NK-92 (cell line): ENCODE data around the gene TLE2.
"Not testable (repeated sequence)": the region's sequence is repeated elsewhere in the genome, so short reads cannot be mapped to it uniquely, and the experiment has no call there.

Experiments used
- DNase-seq: peaks from one replicate; lab custom pipeline; 2025; ENCODE audit not compliant: unreplicated experiment; lab: John Stamatoyannopoulos, UW

TLE2 gene

DNA sequence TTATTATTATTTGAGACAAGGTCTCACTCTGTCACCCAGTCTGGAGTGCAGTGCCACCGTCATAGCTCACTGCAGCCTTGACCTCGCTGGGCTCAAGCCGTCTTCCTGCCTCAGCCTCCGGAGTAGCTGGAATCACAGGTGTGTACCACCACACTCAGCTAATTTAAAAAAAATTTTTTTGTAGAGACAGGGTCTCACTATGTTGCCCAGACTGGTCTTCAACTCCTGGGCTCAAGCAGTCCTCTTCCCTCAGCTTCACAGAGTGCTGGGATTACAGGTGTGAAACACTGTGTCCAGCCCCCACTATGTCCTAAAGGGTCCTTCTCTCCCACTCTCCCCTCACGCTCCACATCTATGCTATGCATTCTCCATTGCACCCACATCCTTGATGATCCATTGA lies 9.1 kb upstream of the TLE2 start:
- no peak for DNase-seq

- DNase-seq, result not testable (repeated sequence)
These were observed 8.0 kb upstream of the TLE2 start for GRCh38 chr19:3036977-3037544.

- no peak for DNase-seq
These were observed 7.3 kb upstream of the TLE2 start for GRCh38 chr19:3036119-3036976.

DNA sequence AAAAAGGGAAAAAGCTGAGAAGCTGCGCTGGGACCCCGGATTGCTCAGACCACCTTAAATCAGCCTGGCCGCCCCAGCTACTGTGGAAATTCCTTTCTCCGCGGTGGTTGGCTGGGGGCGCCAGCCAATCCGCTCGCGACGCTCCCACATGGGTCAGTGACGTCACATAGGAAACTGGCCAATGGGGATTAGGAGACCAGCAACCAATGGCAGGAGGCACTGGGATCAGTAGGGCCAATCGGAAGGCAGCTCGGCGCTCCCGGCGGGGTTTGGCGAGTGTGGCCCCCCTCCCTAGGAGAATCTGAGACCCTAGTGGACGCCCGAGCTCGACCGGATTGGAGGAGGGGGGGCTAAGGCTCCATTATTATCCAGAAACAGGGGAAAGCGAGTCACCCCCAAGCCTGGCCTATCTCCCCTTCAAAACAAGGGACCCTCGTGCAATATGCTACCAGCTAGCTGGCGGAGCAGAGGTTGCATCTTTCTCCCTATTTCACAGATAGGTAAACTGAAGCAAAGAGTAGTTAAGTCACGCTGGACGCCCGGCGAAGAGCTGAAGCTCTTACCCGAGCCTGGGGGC lies 6.5 kb upstream of the TLE2 start:
- DNase-seq, result peak; percentile 85

DNA sequence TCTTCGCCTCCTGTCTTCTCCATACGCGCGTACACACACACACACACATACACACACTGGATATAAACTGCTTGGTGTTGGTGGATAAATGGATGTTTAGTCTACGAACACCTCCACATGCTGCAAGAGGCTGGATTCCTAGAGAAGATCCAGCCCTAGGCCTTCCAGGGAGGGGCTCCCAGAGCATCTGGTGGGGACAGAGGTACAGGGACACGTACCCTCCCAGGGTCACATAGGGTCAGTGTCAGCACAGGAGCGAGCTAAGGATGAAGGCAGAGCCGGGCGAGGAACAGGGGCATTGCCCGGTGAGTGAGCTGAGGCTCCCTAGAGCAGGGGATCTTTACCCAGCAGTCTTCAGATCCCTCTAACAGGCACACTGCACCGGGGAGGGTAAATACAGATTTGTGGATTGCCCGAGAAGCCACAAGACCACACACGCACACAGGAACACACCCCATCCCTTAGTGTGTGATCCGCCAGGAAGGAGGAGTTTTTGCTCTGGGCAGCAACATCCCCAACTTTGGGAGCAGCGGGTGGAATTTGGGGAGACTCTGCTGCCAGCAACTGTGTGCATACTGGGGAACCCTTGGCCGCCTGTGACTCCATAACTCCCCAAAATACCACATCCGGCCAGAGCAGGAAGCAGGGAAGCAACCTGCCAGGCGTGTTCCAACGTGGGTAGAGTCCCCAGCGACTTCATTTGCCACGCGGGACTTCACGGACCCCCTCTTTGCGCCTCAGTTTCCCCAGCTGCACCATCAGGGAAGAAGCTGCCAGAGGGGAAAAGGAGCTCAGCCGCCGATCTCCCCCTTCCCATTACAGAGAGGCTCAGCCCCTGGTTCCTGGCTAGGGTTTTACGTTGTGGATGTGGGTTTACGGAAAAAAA lies 5.8 kb upstream of the TLE2 start:
- DNase-seq, result no peak

- no peak for DNase-seq
These were observed 5.3 kb upstream of the TLE2 start for GRCh38 chr19:3034406-3034655.

- no peak for DNase-seq
These were observed 4.7 kb upstream of the TLE2 start for GRCh38 chr19:3033595-3034405.

DNA sequence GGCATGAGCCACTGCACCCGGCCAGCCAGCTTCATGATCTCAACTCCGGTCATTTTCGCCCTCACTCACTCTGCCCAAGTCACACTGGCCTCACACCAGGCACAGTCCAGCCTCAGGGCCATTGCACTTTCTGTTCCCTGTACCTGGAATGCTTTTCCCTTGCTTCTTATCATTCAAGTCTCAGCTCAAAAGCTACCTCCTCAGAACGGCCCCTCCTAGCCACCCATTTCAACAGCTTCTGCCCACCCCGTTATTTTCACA lies 2.5 kb upstream of the TLE2 start:
- DNase-seq, result no peak

- DNase-seq, result no peak
These were observed 595 bp downstream of the TLE2 start for GRCh38 chr19:3028305-3029064.

GRCh38 chr19:3027981-3028304 lies 1.1 kb downstream of the TLE2 start:
- no peak for DNase-seq

GRCh38 chr19:3027292-3027691 lies 1.8 kb downstream of the TLE2 start:
- DNase-seq, result no peak

- no peak for DNase-seq
These were observed 2.3 kb downstream of the TLE2 start for GRCh38 chr19:3026768-3027167.

DNA sequence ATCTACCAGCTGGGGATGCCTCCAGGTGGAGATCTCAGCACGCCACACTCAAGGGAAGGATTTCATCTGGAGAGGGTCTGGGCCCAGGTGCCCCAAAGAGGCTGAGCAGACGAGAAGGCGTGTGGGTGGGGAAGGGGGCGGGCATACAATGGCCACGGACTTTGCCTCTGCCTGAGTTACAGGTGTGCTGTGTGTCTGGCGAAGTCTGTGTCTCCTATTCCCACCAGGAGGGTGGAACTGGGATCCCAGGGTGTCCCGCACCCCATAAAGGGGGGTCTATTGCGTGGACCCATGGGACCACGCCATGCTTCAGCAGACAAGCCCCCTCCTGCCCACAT lies 3.6 kb downstream of the TLE2 start:
- DNase-seq, result no peak

DNA sequence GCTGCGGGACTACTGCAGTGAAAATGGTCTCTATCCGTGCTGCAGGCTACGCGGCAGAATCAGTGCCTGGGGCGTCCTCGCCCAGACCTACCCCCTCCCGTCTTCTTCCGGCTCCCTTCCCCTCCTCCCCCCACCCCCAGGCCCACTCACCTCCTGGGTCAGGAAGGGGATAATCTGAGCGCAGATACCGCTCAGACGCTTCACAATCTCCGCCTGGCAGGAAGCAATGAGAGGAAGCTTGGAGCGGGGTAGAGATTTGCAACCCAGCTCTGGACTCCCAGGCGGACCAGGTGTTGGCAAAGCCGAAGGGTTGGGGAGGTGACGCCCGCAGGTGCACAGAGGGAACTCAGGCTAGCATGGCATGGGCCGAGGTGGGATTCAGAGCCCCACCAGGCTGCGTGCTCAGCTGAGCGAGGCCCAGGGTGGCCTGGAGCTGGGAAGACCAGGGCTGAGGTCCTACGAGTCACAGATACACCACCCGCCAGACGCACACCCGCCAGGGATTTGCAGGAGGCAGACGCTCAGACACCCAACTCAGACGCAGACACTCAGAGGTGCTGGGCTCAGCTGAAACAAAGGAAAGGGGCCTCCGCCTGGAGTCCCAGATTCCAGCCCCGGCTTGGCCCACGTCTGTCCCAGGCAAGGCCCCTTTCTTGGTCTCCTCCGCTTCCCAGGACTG lies 4.1 kb downstream of the TLE2 start:
- DNase-seq, result no peak

DNA sequence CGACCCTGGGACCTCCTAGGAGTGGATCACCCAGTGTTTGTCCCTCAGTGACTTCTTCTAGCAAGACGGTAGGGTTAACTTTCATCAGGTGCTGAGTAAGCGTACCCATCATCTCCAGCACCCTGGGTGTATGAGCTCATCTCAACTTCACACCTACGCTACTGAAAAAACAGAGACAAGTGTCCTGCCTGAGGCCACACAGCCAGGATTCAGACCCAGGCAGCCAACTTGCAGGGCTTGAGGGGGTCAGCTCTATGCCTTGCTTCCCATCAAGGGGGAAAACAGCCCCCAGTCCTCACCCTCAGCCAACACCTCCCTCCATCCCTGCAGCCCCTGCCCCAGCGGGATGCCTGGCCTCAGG lies 4.6 kb downstream of the TLE2 start:
- DNase-seq, result no peak

DNA sequence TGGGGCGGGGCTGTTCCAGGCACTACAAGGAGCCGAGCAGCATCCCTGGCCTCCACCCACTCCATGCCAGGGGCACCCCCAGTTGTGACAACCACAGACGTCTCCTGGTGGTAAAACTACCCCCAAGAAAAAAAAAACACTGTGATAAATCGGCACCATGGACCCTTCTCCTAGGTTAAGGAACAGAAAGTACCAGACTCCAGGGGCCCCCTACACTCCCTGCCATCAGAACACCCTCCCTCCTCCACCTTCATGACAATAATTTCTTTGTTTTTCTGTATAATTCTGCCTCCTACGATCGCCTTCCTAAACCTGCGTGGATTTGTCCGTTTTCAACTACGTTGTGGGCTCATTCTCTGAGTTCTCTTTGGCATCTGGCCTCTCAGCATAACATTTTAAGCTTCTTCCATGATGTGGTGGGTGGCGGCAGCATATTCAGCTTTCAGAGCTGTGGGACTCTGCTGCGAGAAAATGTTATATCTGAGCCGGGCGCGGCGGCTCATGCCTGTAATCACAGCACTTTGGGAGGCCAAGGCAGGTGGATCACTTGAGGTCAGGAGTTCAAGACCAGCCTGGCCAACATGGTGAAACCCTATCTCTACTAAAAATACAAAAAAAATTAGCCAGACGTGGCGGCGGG lies 8.6 kb downstream of the TLE2 start:
- DNase-seq, result no peak

DNA sequence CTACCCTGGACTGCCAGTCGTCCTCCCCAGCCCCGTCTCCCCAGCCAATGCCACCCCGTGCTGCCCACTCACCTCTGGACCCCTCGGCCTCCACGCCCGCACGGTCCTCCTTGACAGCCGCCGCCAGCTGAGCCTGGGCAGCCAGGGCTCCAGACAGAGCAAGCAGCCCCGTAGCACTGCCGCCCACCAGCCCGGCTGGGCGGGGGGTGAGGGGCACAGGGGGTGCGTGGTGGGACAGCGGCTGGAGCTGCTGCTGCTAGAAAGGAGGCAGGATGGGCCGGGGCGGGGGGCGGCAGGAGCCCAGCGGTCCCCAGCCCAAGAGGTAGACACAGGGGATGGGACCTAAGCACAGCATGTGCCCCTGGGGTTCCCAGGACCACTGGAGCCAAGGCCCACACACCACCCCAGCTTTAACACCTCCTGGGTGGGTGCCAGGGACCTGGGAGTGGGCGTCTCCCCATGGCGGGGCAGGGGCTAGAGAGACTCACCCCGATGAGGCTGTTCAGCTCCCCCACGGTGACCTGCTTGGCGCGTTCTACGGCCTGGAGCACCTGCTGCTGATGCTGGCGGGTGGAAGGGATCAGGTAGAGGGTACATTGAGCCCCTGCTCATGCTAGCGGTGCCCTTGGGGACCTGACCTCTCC lies 9.7 kb downstream of the TLE2 start:
- no peak for DNase-seq

GRCh38 chr19:3017923-3018322 lies 11.2 kb downstream of the TLE2 start:
- DNase-seq, result no peak
